OCI-LY7 (cell line): ENCODE measurements around the gene SLC52A1.

ENCODE experiments used
- EZH2phosphoT487 ChIP-seq: fragments of 200-600 bp; sonication (generic); IDR thresholded peaks from 2 replicates; pipeline ENCODE4 v1.6.1; 2018; ENCODE audit warnings: low read depth, borderline replicate concordance, mild to moderate bottlenecking, mixed run types, antibody characterized with exemption, low read length, moderate library complexity, mixed read lengths
- TF ChIP-seq, protein P1 (sequence below): fragments of 200-600 bp; sonication (generic); conservative IDR thresholded peaks from 2 replicates; pipeline ENCODE4 v1.5.1; 2014; ENCODE audit warnings: mild to moderate bottlenecking, antibody characterized with exemption, low read length, moderate library complexity, mixed read lengths

DNA sequence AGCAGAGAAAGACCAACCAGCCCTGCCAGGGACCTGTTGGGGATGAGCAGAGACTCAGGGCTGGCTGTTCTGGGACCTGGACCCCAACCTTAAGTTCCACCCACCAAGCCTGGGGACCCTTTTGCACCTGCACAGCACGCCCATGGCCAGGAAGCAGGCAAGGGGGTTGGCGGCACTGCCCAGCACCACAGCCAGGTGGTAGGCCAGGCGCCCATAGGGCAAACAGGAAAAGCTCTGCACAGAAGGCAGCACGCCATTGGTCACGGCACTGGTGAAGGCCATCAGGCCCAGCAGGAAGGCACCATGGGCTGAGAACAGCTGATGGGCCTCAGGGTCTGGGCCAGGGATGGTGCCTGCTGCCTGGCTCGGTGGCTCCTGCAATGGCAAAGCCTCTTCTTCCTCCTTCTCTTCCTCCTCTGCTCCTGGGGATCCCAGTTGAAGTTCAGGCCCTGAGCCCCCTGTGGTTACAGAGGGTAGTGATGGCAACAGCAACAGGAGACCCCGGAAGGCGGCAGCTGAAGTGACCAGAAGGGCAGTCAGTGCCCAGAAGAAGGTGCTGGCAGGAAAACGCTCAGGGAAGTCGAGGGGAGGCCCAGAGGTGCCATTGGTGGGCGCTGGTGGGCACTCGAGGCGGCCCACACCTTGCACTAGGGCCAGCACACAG is 1.7 kb downstream of the SLC52A1 start:
- TF ChIP-seq, protein P1, sequence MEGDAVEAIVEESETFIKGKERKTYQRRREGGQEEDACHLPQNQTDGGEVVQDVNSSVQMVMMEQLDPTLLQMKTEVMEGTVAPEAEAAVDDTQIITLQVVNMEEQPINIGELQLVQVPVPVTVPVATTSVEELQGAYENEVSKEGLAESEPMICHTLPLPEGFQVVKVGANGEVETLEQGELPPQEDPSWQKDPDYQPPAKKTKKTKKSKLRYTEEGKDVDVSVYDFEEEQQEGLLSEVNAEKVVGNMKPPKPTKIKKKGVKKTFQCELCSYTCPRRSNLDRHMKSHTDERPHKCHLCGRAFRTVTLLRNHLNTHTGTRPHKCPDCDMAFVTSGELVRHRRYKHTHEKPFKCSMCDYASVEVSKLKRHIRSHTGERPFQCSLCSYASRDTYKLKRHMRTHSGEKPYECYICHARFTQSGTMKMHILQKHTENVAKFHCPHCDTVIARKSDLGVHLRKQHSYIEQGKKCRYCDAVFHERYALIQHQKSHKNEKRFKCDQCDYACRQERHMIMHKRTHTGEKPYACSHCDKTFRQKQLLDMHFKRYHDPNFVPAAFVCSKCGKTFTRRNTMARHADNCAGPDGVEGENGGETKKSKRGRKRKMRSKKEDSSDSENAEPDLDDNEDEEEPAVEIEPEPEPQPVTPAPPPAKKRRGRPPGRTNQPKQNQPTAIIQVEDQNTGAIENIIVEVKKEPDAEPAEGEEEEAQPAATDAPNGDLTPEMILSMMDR = peak; percentile 37
- no peak for TF ChIP-seq EZH2phosphoT487
